HEK293T (cell line): ENCODE measurements around the gene PAAF1.

Experiments
- CTCF ChIA-PET: fragments of 350-600 bp; formaldehyde crosslinking; extraction: SDS; loops from one replicate; lab custom pipeline; 2021; ENCODE audit warnings: antibody characterized with exemption, inconsistent platforms; lab: Yijun Ruan, JAX
- POLR2A ChIA-PET: fragments of 350-600 bp; formaldehyde crosslinking; extraction: SDS; loops from one replicate; lab custom pipeline; 2020; ENCODE audit warnings: antibody characterized with exemption, inconsistent platforms; lab: Yijun Ruan, JAX
- DNase-seq: peaks from one replicate; pipeline ENCODE4 v3.0.0; 2012; ENCODE audit warnings: mixed read lengths; ENCODE audit errors: extremely low spot score
- ARNT ChIP-seq: fragments of 450-650 bp; IDR thresholded peaks from 2 replicates; pipeline ENCODE4 v1.6.1; 2017; ENCODE audit warnings: mild to moderate bottlenecking
- BHLHE40 ChIP-seq: fragments of 450-650 bp; IDR thresholded peaks from 2 replicates; pipeline ENCODE4 v1.6.1; 2016; ENCODE audit warnings: mild to moderate bottlenecking, moderate library complexity, borderline replicate concordance
- CTBP1 ChIP-seq: fragments of 450-650 bp; IDR thresholded peaks from 2 replicates; pipeline ENCODE4 v1.6.1; 2016; ENCODE audit warnings: borderline replicate concordance
- ELF4 ChIP-seq: fragments of 450-650 bp; IDR thresholded peaks from 2 replicates; pipeline ENCODE4 v1.6.1; 2017; ENCODE audit warnings: antibody characterized with exemption
- FOXA1 ChIP-seq: fragments of 450-650 bp; IDR thresholded peaks from 2 replicates; pipeline ENCODE4 v1.6.1; 2016; ENCODE audit warnings: mild to moderate bottlenecking
- FOXK2 ChIP-seq: fragments of 450-650 bp; IDR thresholded peaks from 2 replicates; pipeline ENCODE4 v1.6.1; 2016; ENCODE audit warnings: mild to moderate bottlenecking
- FOXM1 ChIP-seq: fragments of 450-650 bp; IDR thresholded peaks from 2 replicates; pipeline ENCODE4 v1.6.1; 2017; ENCODE audit warnings: mild to moderate bottlenecking, borderline replicate concordance
- HDGF ChIP-seq: fragments of 450-650 bp; IDR thresholded peaks from 2 replicates; pipeline ENCODE4 v1.6.1; 2017; ENCODE audit warnings: antibody characterized with exemption, borderline replicate concordance
- L3MBTL2 ChIP-seq: fragments of 450-650 bp; conservative IDR thresholded peaks from 2 replicates; pipeline ENCODE4 v1.6.1; 2016; ENCODE audit warnings: mild to moderate bottlenecking
- LEF1 ChIP-seq: fragments of 450-650 bp; IDR thresholded peaks from 2 replicates; pipeline ENCODE4 v1.6.1; 2017; ENCODE audit warnings: mild to moderate bottlenecking, borderline replicate concordance
- NFRKB ChIP-seq: fragments of 450-650 bp; IDR thresholded peaks from 2 replicates; pipeline ENCODE4 v1.6.1; 2016; ENCODE audit warnings: mild to moderate bottlenecking, moderate library complexity
- SP1 ChIP-seq: fragments of 450-650 bp; IDR thresholded peaks from 2 replicates; pipeline ENCODE4 v1.6.1; 2017
- SUZ12 ChIP-seq: fragments of 450-650 bp; IDR thresholded peaks from 2 replicates; pipeline ENCODE4 v1.6.1; 2016; ENCODE audit warnings: mild to moderate bottlenecking
- TARDBP ChIP-seq: fragments of 450-650 bp; IDR thresholded peaks from 2 replicates; pipeline ENCODE4 v1.6.1; 2016
- ZNF384 ChIP-seq: fragments of 450-650 bp; IDR thresholded peaks from 2 replicates; pipeline ENCODE4 v1.6.1; 2016
- TF ChIP-seq, protein P1 (sequence below): fragments of 450-650 bp; IDR thresholded peaks from 2 replicates; pipeline ENCODE4 v1.6.1; 2016

The PAAF1 gene

DNA sequence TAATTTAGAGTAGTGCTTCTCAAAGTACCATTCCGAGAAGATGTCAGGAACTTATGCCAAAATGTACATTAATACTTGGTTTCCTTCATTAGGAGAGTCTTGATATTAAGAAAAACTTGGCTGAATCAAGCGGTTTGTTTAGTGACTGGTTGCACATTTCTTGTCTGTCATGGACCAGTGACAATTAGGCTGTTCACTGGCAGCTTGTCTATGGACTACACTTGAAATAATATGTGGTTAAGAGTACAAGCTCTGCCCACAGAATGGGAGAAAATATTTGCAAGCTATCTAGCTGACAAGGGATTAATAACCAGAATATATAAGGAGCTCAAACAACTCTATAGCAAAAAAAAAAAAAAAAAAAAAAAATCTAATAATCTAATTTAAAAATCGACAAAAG is 24.8 kb upstream of the PAAF1 start:
- ChIA-PET POLR2A (no interaction called here), CTCF (no interaction called here)
- DNase-seq = no peak
- no peak for TF ChIP-seq ELF4
- TF ChIP-seq FOXA1 = no peak
- no peak for TF ChIP-seq FOXM1
- no peak for TF ChIP-seq L3MBTL2
- TF ChIP-seq BHLHE40 = no peak
- no peak for TF ChIP-seq FOXK2
- TF ChIP-seq ZNF384 = no peak
- no peak for TF ChIP-seq SP1
- TF ChIP-seq ARNT = no peak
- TF ChIP-seq CTBP1 = no peak
- TF ChIP-seq LEF1 = no peak
- TF ChIP-seq, protein P1, sequence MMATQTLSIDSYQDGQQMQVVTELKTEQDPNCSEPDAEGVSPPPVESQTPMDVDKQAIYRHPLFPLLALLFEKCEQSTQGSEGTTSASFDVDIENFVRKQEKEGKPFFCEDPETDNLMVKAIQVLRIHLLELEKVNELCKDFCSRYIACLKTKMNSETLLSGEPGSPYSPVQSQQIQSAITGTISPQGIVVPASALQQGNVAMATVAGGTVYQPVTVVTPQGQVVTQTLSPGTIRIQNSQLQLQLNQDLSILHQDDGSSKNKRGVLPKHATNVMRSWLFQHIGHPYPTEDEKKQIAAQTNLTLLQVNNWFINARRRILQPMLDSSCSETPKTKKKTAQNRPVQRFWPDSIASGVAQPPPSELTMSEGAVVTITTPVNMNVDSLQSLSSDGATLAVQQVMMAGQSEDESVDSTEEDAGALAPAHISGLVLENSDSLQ = no peak
- TF ChIP-seq SUZ12 = no peak
- TF ChIP-seq NFRKB = no peak
- TF ChIP-seq HDGF = no peak
- TF ChIP-seq TARDBP = no peak

DNA sequence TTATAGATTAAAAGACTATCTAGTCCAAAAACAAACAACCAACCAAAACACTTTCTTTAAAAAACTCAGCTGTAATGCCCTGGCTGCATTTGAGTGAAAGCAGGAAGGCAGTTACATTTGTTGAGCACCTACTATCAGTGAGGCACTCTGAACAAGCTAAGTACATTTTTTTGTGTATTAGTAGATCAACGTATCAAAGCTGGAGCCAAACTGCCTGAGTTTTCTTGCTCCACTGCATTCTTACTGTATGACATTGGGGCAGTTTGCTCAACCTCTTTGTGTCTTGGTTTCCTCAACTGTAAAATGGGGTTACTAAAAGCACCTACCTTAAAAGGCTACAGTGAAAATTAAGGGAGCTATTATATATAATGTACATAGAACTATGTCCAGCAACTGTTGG is 22.1 kb upstream of the PAAF1 start:
- POLR2A ChIA-PET = no interaction called here
- no peak for DNase-seq
- CTCF ChIA-PET = no interaction called here
- no peak for TF ChIP-seq SUZ12

DNA sequence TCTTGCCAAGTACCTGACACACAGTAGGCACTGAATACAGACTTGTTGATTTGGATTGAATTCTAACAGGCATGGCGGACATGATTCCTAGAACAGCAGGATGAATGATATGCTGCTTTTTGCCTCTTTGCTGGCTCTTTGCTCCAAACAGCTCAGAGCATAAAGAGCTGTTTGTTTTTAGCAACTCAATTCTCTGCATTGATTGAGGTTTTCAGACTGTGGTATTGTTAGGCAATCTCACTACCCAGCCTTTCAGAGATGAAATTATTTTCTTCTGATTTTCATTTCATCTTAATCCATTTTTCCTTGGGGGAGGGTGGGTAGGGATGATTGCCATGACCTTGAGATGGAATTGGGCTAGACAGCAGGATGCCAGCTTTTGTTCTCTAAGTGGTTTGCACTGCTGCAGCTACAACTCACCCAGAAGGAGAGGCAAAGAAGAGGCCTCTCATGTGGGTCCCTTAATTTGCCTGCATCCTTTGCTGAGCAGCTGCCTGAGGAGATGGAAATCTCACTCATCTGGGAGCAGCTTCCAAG is 20.7 kb upstream of the PAAF1 start:
- CTCF ChIA-PET = no interaction called here
- TF ChIP-seq ELF4 (no peak), SP1 (no peak), SUZ12 (no peak), ARNT (no peak), L3MBTL2 (no peak), CTBP1 (no peak), FOXK2 (no peak), HDGF (no peak), ZNF384 (no peak), NFRKB (no peak), FOXA1 (no peak), LEF1 (no peak), FOXM1 (no peak)
- TF ChIP-seq, protein P1 = no peak
- no peak for DNase-seq
- POLR2A ChIA-PET = interaction anchor here (0.6 to 1.0 kb wide), 3 partner anchors 10 to 76 kb away, joined by 3 read pairs; no protein-coding TSS in a partner anchor

DNA sequence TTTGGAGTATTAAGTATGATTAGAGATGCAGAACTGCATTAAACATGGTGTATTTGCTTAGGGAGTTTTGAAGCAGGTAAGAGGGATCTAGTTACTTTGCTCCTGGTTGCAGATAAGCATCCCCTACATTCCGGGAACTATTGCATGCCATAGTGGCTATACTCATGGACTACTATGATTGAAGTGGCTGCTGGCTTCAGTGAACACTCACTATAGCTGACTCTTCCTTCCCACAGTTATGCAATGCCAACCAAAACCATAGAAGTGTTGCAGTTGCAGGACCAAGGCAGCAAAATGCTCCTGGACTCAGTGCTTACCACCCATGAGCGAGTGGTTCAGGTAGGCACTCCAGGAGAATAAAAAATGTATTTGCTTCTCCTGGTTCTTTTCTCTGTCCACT is 17.1 kb upstream of the PAAF1 start:
- DNase-seq = no peak
- POLR2A ChIA-PET = no interaction called here

DNA sequence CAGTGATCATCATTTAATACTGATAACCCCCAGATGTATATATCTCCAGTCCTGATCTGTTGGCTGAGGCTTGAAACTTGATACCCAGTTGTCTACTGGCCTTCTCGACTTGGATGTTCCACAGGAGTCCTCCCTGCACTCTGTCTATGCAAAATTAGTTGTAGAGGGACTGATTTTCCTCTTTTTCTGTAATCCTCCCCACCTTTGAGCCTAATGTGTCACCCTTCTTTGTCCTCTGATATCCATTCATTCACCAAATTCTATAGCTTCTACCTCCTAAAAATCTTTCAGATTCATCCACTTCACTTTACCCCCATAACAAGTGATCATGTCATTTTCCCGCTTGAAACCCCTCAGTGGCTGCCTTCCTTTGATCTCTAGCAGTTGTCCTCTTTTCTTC is 16.6 kb upstream of the PAAF1 start:
- no peak for TF ChIP-seq LEF1
- TF ChIP-seq ZNF384 = no peak
- no peak for TF ChIP-seq ARNT
- TF ChIP-seq TARDBP = no peak
- TF ChIP-seq FOXA1 = no peak
- TF ChIP-seq SUZ12 = no peak
- no peak for TF ChIP-seq FOXK2
- no peak for TF ChIP-seq BHLHE40
- no peak for TF ChIP-seq HDGF
- no peak for TF ChIP-seq L3MBTL2
- ChIA-PET POLR2A (no interaction called here), CTCF (no interaction called here)
- DNase-seq = no peak

More for the DNA sequence above, 17.1 kb upstream of the PAAF1 start:
- no peak for TF ChIP-seq BHLHE40
- no peak for TF ChIP-seq NFRKB
- no peak for TF ChIP-seq LEF1
- no peak for TF ChIP-seq ZNF384
- TF ChIP-seq, protein P1 = no peak
- TF ChIP-seq L3MBTL2 = no peak
- no peak for TF ChIP-seq TARDBP
- TF ChIP-seq FOXA1 = no peak
- no peak for TF ChIP-seq FOXM1
- no peak for TF ChIP-seq FOXK2
- no peak for TF ChIP-seq CTBP1
- CTCF ChIA-PET = no interaction called here

DNA sequence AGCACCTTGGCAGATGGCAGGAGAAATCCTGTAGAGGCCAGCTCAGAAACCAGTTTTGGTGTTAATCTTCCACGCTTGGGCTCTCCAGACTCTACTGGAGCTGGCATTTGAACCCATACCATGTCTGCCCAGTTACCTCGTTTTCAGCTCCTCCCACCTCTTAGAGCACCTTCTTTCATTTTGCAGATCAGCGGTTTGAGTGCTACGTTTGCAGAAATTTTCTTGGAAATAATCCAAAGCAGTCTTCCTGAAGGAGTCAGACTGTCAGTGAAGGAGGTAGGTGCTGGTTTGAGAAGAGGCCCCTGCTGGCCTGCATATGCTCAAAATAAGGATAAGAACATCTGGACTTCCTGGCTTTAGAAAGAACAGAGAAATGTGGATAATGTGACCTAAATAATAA is 13.8 kb upstream of the PAAF1 start:
- POLR2A ChIA-PET = no interaction called here
- no peak for TF ChIP-seq SP1
- TF ChIP-seq ARNT = no peak
- no peak for TF ChIP-seq FOXK2
- DNase-seq = no peak
- CTCF ChIA-PET = no interaction called here

DNA sequence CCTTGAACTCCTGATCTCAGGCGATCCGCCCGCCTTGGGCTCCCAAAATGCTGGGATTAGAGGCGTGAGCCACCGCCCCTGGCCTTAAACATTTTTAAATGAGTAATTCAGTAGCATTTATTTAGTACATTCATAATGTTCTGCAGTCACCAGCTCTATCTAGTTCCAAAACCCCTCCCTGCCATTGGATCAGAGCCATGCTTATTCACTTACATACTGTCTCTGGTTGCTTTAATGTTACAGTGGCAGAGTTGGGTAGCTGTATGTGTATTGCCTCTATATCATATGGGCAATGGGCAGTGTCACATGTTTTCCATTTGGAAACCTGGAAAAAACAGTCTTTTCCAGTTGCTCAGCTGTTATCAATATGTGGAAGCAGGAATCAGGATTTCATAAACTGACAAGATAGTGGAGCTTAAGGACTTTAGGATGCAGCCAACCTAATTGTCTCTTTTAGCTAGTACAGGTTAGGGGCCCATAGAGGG is 10.7 kb upstream of the PAAF1 start:
- no peak for DNase-seq
- CTCF ChIA-PET = no interaction called here
- TF ChIP-seq SUZ12 = no peak
- no peak for TF ChIP-seq SP1
- TF ChIP-seq FOXK2 = no peak
- TF ChIP-seq HDGF = no peak
- TF ChIP-seq FOXA1 = no peak
- no peak for TF ChIP-seq FOXM1
- TF ChIP-seq ELF4 = no peak
- TF ChIP-seq, protein P1 = no peak
- no peak for TF ChIP-seq LEF1
- TF ChIP-seq ZNF384 = no peak
- no peak for TF ChIP-seq CTBP1
- POLR2A ChIA-PET = interaction anchor here (1.2 to 1.3 kb wide), 2 partner anchors 10 to 86 kb away, joined by 3 to 4 read pairs; no protein-coding TSS in a partner anchor
